GM21576 (cell line): Measurements from ENCODE around the gene KCTD20.
"Not testable (repeated sequence)": the region's sequence is repeated elsewhere in the genome, so short reads cannot be mapped to it uniquely, and the experiment has no call there.

Experiments
- ATAC-seq: cut with Tn5 transposase; IDR thresholded peaks from one replicate; pipeline ENCODE4 v1.9.1; 2021; ENCODE audit warnings: mild to moderate bottlenecking, moderate library complexity; ENCODE audit not compliant: unreplicated experiment

The KCTD20 gene

DNA sequence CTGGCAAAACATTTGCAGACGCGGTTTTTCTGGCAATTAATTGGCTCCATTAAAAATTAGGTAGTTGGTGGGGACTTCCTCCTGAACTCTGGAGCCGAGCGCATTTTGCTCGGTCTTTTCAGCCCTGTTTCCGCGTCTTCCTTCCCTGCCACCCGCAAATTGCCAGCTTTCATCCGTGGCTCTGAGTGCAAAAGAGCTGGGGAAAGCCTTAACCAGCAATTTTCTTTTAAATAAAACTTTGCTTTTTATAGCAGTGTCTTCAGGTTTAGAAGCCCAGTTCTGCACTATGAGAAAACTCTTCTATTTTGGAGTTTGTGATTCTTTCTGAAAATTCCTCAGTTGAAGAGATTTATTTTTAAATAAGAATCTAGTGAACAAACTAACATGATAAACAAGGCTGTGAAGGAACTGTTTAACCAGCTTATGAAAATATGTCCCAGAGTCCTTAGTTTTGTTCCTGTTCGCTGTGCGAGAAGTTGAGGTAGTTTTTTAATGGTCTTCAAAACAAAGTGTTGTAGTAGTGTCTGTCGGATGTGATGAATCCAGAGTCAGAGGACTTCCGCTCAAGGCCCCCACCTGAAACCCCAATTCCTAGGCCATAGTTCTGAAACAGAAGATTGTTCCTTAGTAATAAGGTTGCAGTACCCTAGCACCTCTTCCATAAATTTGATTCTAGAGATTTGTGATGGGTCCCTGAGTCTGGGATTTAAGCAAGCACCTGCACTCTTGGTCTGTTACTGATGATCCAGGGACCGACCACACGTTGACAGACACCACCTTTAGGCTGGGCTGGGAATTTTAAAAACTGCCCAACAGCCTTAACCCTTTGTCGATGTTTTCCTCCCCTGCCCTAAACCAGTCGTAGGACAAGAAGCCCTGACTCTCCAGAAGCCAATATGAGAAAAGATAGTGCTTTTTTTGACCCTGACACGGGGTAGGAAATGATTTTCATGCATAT lies 950 bp downstream of the KCTD20 start:
- ATAC-seq, result no peak

DNA sequence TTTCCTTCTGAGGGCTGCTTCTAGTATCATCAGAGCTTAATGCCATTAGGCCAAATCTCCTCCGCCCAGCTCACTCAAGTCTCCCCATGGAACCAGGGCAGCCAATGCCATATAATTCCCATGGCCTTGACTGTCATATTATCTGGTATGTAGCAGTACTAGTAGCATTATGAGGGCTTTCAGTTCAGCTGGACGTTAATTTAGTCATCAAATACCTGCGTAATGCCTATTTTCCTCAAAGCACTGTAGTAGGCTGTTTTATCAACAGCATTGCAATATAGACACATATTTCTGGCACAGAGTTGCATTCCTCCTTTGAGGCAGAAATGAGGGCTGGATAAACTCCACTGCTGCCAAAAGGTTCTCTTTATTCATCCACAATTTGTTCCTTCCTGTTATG lies 1.7 kb downstream of the KCTD20 start:
- ATAC-seq, result no peak

DNA sequence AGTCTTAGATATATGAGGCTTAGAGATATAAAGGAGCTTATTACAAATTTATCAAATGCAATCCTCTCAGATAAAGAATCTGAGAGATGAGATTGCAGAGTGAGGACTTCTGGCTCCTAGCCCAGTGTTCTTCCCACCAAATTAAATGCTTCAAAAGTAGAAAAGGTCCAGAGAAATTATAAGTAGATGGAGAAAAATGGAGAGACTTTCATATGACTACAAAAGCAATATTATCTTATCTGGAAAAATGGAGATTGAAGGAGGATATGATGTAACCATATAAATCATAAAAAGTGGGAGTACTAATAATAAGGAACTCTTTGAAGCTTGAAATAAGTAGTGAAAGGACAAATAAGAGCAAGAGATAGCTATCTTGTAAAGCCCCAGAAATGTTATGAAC lies 2.8 kb downstream of the KCTD20 start:
- ATAC-seq, result no peak

DNA sequence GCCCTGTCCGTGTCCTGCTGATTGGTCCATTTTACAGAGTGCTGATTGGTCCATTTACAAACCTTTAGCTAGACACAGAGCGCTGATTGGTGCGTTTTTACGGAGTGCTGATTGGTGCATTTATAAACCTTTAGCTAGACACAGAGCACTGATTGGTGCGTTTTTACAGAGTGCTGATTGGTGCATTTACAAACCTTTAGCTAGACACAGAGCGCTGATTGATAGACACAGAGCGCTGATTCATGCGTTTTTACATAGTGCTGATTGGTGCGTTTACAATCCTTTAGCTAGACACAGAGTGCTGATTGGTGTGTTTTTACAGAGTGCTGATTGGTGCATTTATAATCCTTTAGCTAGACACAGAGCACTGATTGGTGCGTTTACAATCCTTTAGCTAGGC lies 6.4 kb downstream of the KCTD20 start:
- not testable (repeated sequence) for ATAC-seq

DNA sequence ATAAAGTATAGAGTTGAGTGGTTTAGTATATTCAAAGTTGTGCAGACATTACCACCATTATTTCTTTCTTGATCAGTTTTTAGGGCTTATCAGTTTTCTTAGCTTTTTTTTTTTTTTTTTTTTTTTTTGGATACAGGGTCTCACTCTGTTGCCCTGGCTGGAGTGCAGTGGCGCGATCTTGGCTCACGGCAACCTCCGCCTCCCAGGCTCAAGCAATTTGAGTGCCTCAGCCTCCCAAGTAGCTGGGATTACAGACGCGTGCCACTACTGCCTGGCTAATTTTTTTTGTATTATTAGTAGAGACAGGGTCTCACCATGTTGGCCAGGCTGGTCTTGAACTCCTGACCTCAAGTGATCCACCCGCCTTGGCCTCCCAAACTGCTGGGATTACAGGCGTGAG lies 10.1 kb downstream of the KCTD20 start:
- ATAC-seq, result not testable (repeated sequence)

DNA sequence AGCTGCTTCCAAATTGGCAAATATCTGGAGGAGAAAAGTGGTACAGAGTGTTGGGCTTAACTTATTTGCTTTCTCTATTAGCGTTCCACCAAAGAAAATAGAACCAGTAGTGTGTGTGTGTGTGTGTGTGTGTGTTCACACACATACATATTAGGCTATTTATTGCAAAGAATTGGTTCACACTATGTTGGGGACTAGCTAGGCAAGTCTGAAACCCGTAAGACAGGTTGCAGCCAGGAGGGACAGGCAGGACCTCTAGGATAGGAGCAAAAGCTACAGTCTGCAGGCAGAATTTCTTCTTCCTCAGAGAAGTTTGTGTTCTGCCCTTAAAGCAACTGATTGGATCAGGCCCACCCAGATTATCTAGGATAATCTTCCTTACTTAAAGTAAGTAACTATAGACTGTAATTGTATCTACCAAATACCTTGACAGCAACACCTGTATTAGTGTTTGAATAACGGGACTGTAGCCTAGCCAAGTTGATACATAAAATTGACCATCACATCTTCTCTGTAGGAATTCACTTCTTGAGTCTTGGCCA lies 12.8 kb downstream of the KCTD20 start:
- no peak for ATAC-seq

DNA sequence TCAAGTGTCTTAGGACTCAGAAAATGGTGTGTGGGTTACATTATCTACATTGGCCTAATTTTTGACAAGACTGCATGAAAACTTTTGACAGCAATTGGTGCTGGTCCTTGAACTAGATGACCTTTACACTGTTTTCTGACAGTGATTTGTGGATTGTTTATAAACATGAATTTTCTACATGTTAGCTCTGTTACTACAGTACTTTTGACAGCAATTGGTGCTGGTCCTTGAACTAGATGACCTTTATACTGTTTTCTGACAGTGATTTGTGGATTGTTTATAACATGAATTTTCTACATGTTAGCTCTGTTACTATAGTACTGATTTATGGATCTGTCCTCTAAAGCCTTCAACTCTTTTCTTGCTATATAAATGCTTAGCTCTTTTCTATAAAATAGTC lies 16.7 kb downstream of the KCTD20 start:
- no peak for ATAC-seq

DNA sequence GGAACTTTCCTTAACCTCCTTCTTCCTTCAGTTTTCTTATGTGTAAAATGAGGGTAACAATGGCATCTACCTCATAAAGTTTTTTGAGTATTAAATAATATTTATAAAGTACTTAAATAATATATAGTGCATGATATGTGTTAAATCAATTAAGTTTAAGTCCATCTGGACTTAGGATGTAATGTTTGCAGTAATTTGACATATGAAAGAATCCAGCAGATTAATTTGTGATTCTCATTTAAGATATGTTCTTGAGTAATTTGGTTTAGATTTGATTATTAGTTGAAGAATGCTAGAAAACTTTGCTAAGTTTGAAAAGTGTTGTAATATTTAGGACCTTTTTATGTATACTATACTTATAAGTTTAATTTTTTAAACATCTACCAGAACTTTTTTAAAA lies 18.1 kb downstream of the KCTD20 start:
- no peak for ATAC-seq

DNA sequence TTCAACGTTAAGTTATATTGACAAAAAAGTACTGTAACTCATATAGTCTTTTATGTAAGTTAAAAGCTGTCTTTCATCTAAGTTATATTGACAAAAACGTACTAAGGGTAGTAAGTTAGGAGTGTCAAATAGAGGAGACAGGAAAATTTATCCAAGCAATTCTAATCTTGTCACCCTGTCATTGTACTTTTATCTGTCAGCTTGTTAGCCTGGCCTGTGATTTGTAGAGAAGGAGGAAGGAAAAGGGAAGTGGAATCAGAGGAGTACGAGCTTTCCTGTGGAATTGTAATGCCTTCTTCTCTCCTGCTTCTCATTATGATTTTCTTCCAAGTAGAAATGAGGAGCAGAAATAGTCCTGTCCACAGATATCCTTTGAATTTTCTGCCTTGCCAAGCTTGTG lies 18.8 kb downstream of the KCTD20 start:
- ATAC-seq, result no peak

DNA sequence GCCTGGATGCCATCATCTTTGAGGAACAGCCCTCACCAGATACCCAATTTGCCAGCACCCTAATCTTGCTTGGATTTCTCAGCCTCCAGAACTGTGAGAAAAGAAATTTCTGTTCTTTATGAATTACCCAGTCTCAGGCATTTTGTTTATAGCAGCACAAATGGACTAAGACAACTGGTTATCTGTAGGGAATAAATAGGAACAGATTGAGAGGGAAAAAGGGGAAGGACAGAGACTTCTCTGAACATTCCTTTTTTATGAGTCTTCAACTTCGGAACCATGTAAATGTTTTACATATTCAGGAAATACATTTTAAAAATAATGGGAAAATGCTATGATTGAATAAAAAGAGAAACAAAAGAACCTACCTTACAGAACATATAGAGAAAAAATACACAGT lies 20.9 kb downstream of the KCTD20 start:
- no peak for ATAC-seq

DNA sequence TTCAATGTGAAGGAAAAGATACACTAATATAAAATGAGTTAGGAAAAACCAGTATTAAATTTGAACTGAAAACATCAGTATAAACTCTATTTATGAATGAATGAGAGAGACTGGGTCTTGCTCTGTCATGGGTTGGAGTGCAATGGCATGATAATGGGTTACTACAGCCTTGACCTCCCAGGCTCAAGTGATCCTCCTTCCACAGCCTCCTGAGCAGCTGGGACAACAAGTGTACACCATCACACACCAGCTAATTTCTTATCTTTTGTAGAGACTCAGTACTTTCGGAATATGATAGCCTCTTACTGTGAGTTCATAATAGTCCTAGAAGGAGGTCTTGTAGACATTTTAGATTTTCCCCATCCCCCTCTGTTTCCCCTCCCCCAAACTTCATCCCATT lies 21.4 kb downstream of the KCTD20 start:
- ATAC-seq, result no peak

DNA sequence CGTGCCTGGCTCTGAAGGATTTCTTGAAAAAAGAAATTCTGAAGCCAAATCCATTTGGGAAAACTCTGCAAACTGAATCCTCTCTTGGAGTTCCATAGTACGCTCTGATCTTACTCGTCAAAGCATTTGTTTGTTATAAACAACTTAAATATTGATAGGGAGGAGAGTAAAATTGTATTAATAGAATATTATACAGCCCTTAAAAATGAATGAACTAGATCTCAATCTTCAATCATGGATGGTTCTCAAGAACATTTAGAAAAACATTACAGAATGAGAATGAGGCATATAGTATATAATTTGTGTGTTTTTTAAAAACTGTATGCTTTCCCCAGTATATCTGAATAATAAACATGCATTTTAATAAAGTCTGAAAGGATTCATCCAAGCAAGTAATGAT lies 24.8 kb downstream of the KCTD20 start:
- ATAC-seq, result no peak

DNA sequence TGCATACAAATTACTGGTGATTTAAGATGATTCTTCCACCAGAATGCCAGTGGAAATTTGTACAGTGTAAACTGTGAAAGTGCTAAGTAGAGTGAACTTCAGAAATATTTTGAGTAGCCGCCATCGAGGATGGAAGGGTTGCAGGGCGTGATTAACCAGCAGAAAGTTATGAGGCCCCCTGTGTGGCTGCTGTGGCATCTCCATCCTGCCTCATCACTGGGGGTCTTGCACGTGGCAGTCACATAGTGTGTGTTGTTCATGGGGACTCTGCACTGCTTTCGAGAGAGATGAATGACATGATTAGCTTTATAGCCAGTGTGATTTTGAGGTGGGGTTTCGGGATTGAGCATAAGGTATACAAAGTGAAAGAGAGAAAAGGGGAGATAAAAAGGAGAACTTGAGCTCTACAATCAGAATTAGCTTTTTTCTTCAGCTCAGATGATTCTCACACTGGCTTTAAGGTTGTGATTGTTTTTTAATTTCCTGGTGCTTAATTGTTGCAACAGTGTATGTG lies 26.4 kb downstream of the KCTD20 start:
- ATAC-seq, result no peak

DNA sequence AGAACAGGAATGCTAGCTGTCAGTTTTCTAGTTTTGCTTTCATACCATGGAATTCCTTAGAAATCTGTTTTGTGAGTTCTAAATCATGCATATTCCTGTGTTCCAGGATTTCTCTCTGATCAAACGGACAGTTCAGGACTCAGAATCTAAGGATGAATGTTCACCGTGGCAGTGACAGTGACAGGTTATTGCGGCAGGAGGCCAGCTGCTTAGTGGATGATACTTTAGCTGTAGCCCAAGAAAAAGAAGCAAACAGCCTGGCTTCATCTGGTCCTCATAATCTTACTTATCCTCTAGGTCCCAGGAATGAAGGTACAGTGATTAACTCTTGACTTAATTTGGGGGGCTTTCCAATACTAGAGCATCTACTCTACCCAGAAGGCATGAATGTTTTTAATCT lies 27.1 kb downstream of the KCTD20 start:
- no peak for ATAC-seq

DNA sequence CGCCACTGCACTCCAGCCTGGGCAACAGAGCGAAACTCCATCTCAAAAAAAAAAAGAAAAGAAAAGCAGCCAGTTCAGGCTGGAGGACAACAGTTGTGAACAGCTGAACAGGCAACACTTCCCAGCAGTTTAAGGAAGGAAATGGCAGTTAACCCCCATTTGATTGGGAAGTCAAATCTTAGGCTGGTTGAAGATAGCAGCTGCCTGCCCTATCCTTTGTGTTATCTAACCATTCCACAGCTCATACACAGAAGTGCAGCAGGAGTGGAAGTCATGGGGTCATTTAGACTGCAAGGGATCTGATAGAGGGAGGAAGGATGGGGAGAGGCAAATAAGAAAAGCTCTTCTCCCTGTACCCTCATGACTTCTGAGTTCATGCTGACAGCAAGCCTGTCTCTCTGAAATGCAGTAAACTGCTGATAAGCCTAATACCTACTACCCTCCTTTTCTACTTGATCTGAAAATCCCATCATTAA lies 35.3 kb downstream of the KCTD20 start:
- no peak for ATAC-seq

DNA sequence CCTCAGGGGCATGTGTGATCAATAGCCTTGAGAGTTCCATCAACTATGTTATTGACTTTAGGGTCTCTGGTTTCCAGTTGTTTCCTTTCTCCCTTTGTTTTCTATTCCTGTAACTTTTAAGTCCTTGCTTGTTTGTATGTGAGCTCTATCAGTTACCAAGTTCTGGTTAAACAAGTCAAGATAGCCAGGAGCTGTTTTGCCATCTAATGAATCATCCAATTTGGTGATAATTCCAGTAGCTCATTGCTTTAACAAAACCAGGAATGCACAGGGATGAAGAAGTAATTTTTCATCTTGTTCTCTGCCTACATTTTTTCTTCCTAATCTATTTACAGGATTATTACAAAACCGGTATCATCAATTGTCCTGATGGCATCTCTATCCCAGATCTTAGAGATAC lies 36.5 kb downstream of the KCTD20 start:
- no peak for ATAC-seq

DNA sequence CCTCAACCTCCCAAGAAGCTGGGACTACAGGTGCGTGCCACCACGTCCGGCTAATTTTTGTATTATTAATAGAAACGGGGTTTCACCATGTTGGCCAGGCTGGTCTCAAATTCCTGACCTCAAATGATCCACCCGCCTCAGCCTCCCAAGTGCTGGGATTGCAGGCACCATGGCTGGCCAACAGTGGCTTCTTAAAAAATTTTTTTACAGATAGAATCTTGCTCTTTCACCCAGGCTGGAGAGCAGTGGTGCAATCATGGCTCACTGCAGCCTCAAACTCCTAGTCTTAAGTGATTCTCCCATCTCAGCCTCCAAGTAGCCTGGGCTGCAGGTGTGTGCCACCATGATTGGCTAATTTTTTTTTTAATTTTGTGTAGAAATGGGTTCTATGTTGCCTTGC lies 40.5 kb downstream of the KCTD20 start:
- not testable (repeated sequence) for ATAC-seq

DNA sequence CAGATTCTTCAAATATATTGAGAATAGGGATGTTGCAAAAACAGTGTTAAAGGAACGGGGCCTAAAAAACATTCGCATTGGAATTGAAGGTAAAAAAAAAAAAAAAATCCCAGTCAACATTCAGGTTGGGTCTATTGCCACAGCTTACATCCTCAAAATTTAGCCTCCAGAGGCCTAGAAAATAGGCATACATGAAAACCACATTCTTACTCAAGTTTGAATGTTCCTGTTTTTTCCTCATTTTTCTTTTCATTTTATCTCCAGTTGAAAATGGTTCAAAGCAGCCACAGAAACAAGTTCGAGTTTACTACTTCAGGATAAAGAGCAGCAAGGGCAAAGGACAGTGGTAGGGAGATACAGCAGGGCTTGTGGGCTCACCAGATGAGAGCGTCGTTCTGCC lies 41.9 kb downstream of the KCTD20 start:
- no peak for ATAC-seq

DNA sequence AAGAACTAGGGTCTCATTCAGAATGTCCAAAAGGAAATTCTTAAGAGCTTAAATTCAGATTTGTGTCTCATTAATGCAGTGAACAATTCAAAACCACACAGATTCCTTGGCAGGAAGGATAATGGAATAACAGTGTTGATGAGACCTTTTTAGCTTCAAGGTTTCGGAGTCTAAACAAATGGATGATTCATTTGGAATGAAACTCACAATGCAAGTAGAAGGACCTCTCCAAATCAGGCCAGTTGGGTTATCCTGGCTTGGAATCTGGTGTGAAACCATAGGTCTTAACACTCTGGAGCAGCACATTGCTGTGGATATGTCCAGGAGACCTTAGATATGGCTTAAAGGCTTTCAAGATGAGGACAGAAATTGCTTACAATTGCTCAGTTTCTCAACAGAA lies 44.9 kb downstream of the KCTD20 start:
- no peak for ATAC-seq

DNA sequence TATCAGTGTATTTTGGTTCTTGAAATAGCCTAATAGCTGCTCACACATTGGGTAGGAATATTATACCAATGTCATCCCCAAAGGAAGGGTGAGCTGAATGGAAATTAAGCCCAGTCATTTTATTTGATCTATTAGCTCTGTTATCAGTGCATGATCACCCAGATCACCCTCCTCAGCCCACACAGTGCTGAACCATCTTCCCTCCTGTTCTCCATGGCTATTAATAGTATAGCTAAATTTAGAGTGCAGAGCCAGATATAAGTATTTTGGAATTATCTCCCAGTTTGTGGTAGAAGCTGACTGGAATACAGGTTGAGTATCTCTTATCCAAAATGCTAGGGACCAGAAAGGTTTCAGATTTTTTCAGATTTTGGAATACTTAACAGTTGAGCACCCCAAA lies 45.4 kb downstream of the KCTD20 start:
- ATAC-seq, result no peak

DNA sequence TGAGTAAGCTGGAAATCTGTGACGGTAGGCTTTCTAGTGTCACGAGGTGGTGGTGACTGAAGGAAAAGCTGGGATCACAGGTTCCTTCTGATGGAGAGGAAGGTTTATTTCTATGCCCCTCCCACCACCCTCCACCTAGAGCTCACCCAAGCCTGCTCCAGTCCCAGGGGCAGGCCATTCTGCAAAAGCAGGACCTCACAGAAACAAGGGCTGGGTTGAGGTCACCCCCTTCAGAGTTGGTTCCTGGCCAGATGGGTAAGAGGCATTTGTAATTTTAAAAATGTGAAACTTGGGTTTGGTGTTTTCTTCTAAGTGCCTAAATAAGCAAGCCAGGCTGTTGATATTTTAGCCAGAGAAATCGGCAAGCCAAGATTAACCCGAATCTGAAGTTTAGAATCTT lies 46.6 kb downstream of the KCTD20 start:
- ATAC-seq, result no peak

DNA sequence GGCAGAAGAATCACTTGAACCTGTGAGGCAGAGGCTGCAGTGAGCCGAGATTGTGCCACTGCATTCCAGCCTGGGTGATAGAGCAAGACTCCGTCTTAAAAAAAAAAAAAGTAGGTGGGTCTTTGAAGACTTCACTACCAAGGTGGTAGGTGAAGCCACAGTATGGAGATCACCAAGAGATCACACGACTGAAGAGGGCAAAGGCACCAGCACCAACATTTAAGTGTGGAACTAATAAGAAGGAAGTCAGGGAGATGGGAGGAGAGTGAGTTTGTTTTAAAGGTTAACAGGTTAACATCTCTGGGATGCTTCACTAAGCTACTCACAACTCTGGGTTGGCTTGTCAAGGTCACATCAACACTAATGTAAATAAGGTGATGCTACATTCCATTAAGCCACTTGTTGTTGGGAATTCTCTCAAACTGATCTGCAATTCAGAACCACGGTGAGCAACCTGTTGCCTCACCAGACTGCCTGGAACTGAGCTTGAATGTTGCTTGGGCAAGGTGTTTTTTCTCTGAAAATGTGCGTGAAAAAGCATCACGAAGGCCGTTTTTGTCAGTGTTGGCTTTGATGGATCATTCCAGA lies 48.7 kb downstream of the KCTD20 start:
- no peak for ATAC-seq
